ENCODE results near the gene AHNAK2. TPM values are rescaled to one million over a fixed set of nuclear protein-coding genes. Genes with fewer than 3 reads are reported as not detected.

The AHNAK2 gene
- total RNA-seq, 1 donor from 2014 or later, result 26.9 TPM

- H3K36me3 Mint-ChIP-seq (ENCODE audit: low read depth, unreplicated experiment), result no peaks in the 10 kb centered on the region
- DNase-seq (ENCODE audit: low spot score), result no peak
- TF ChIP-seq, protein P1, sequence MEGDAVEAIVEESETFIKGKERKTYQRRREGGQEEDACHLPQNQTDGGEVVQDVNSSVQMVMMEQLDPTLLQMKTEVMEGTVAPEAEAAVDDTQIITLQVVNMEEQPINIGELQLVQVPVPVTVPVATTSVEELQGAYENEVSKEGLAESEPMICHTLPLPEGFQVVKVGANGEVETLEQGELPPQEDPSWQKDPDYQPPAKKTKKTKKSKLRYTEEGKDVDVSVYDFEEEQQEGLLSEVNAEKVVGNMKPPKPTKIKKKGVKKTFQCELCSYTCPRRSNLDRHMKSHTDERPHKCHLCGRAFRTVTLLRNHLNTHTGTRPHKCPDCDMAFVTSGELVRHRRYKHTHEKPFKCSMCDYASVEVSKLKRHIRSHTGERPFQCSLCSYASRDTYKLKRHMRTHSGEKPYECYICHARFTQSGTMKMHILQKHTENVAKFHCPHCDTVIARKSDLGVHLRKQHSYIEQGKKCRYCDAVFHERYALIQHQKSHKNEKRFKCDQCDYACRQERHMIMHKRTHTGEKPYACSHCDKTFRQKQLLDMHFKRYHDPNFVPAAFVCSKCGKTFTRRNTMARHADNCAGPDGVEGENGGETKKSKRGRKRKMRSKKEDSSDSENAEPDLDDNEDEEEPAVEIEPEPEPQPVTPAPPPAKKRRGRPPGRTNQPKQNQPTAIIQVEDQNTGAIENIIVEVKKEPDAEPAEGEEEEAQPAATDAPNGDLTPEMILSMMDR (IDR thresholded peaks at IDR 0.05; ENCODE audit: unreplicated experiment), result no peak
- no peak overlapping the region for H3K27ac Mint-ChIP-seq (ENCODE audit: unreplicated experiment)
- H3K4me3 Mint-ChIP-seq (ENCODE audit: unreplicated experiment), result no peak overlapping the region
- no peaks in the 10 kb centered on the region for H3K9me3 Mint-ChIP-seq (ENCODE audit: unreplicated experiment)
- peaks cover 5% of the 10 kb centered on the region for H3K4me1 Mint-ChIP-seq (ENCODE audit: unreplicated experiment)
- H3K27me3 Mint-ChIP-seq (ENCODE audit: unreplicated experiment), result peaks cover 8% of the 10 kb centered on the region
Measured at GRCh38 chr14:104903990-104904389, 74.2 kb downstream of the AHNAK2 start.

- TF ChIP-seq, protein P1 (IDR thresholded peaks at IDR 0.05; ENCODE audit: unreplicated experiment), result no peak
Measured at GRCh38 chr14:104900639-104901512, 77.3 kb downstream of the AHNAK2 start.

GRCh38 chr14:104899781-104900180 is 78.4 kb downstream of the AHNAK2 start:
- Mint-ChIP-seq H3K4me3 (ENCODE audit: unreplicated experiment) (no peak overlapping the region), H3K36me3 (ENCODE audit: low read depth, unreplicated experiment) (peaks cover 3% of the 10 kb centered on the region)
- DNase-seq (ENCODE audit: low spot score), result no peak

More at GRCh38 chr14:104900639-104901512, 77.3 kb downstream of the AHNAK2 start:
- no peak for DNase-seq (ENCODE audit: low spot score)
- H3K27ac Mint-ChIP-seq (ENCODE audit: unreplicated experiment), result no peak overlapping the region
- H3K4me1 Mint-ChIP-seq (ENCODE audit: unreplicated experiment), result peaks cover 5% of the 10 kb centered on the region
- no peak overlapping the region for H3K4me3 Mint-ChIP-seq (ENCODE audit: unreplicated experiment)
- peaks cover 3% of the 10 kb centered on the region for H3K36me3 Mint-ChIP-seq (ENCODE audit: low read depth, unreplicated experiment)
- no peaks in the 10 kb centered on the region for H3K9me3 Mint-ChIP-seq (ENCODE audit: unreplicated experiment)
- peaks cover 3% of the 10 kb centered on the region for H3K27me3 Mint-ChIP-seq (ENCODE audit: unreplicated experiment)

DNA sequence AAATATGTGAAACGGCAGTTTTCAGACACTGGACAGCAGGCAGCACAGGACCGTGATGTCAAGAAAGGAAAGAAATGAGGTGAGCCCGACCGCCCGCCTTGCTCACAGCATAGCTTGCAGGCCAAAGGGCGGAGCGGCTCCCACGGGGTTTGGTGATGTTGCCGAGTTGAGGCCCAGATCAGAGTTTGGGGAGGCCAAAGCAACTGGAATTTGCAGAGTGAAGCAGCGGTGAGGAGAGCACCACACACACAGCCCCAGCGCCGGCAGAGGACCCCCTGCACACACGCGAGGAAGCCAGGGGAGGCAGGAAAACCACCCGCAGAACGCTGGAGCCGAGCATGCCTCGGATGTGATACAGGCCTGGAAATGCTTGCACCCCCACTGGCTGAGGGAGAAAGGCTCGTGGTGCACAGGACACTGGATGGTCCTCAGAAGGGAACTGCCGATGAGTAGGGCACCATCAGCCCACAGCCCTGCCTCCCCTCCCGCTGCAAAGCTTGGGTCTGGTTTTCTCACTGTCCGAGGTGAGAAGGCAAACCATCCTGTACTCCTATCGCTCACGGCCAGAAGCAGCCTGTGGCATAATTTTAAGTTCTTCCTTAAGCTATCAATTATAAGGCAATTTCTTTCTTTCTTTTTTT is 79.2 kb downstream of the AHNAK2 start:
- peaks cover 3% of the 10 kb centered on the region for H3K36me3 Mint-ChIP-seq (ENCODE audit: low read depth, unreplicated experiment)
- peaks cover 3% of the 10 kb centered on the region for H3K27me3 Mint-ChIP-seq (ENCODE audit: unreplicated experiment)
- no peak for DNase-seq (ENCODE audit: low spot score)
- no peak overlapping the region for H3K4me3 Mint-ChIP-seq (ENCODE audit: unreplicated experiment)
- no peaks in the 10 kb centered on the region for H3K4me1 Mint-ChIP-seq (ENCODE audit: unreplicated experiment)
- no peak overlapping the region for H3K27ac Mint-ChIP-seq (ENCODE audit: unreplicated experiment)
- H3K9me3 Mint-ChIP-seq (ENCODE audit: unreplicated experiment), result no peaks in the 10 kb centered on the region
- TF ChIP-seq, protein P1 (IDR thresholded peaks at IDR 0.05; ENCODE audit: unreplicated experiment), result no peak

More at GRCh38 chr14:104899781-104900180, 78.4 kb downstream of the AHNAK2 start:
- H3K27ac Mint-ChIP-seq (ENCODE audit: unreplicated experiment), result no peak overlapping the region
- peaks cover 3% of the 10 kb centered on the region for H3K27me3 Mint-ChIP-seq (ENCODE audit: unreplicated experiment)
- TF ChIP-seq, protein P1 (IDR thresholded peaks at IDR 0.05; ENCODE audit: unreplicated experiment), result no peak
- H3K4me1 Mint-ChIP-seq (ENCODE audit: unreplicated experiment), result peaks cover 3% of the 10 kb centered on the region
- no peaks in the 10 kb centered on the region for H3K9me3 Mint-ChIP-seq (ENCODE audit: unreplicated experiment)

DNA sequence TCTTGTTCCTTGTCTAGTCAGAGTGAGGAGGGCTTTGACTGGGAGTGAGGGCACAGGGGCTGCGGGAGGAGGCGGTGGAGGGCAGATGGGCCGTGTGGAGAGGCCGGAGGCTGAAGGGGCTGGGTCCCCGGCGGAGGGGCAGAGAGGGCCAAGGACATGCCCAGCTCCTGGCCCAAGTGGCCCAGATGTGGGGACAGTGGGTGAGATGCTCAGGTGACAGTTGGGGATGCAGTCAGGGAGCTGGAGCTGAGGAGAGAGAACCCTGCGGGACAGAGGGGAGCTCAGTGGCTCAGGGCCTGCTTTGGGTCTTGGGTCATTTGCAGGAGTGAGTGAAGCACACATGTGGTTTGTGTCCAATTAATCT is 80.0 kb downstream of the AHNAK2 start:
- Mint-ChIP-seq H3K27ac (ENCODE audit: unreplicated experiment) (no peak overlapping the region), H3K9me3 (ENCODE audit: unreplicated experiment) (no peaks in the 10 kb centered on the region), H3K36me3 (ENCODE audit: low read depth, unreplicated experiment) (peaks cover 3% of the 10 kb centered on the region), H3K4me1 (ENCODE audit: unreplicated experiment) (no peaks in the 10 kb centered on the region), H3K27me3 (ENCODE audit: unreplicated experiment) (peaks cover 3% of the 10 kb centered on the region), H3K4me3 (ENCODE audit: unreplicated experiment) (no peak overlapping the region)
- TF ChIP-seq, protein P1 (IDR thresholded peaks at IDR 0.05; ENCODE audit: unreplicated experiment), result no peak
- no peak for DNase-seq (ENCODE audit: low spot score)

Data from endothelial cell (in vitro differentiated cells).